ENCODE data around the gene ARID5B. TPM values are rescaled to one million over a fixed set of nuclear protein-coding genes. Genes with fewer than 3 reads are reported as not detected.
A peak's percentile ranks its signal among the peaks of the same experiment; 100 is the strongest.

The ARID5B gene
- total RNA-seq, 4 donors from 2014 or later, result 17.7 to 54.6 (median 34.8) TPM

DNA sequence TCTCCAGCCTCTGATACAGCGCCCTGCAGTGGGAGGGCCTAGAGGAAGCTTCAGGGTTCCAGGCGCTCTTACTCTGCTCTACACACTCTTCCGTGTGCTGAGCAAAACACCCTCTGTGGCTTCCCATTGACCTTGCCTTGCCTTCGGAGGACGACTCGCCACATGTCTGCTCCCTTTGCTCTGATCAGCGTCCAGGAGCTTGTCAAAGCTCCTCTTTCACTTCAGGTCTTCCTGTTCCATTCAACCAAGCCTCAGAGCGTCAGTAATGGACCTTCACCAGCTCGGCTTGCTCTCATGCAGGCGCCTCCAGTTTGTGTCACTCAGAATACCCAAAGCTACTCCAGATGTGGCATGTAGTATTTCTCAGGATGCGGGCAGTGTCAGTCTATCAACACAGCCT, 173.9 kb downstream of the ARID5B start:
- no peak for DNase-seq
- intact Hi-C loops (cut with DNase I; ENCODE audit: low total_unique reads), result no loop called here
- no peaks in the 10 kb centered on the region for H3K9me3 ChIP-seq
- in situ Hi-C loops (cut with MboI; ENCODE audit: low pct_ligation_motif_present in 1 of 4, low pct_unique_long_range_greater_than_20kb in 1 of 4, low sequenced_read_pairs in 3 of 4), result no loop called here
- H3K4me3 ChIP-seq, result no peak overlapping the region
- no peaks in the 10 kb centered on the region for H3K27me3 ChIP-seq
- H3K4me1 ChIP-seq, result peaks cover 5 to 44% (median 19%) of the 10 kb centered on the region in 4 donors
- peaks cover 0 to 22% (median 3%) of the 10 kb centered on the region in 4 donors for H3K36me3 ChIP-seq
- peak overlapping the region in 3 of 4 donors; percentile 28 to 55 (median 45) for H3K27ac ChIP-seq
- TF ChIP-seq POLR2AphosphoS5 (IDR thresholded peaks at IDR 0.05) (no peak), CTCF (IDR thresholded peaks at IDR 0.05) (no peak), EP300 (IDR thresholded peaks at IDR 0.05; ENCODE audit: low read depth) (no peak), POLR2A (IDR thresholded peaks at IDR 0.05) (no peak)
- 91% methylated on average over 11 of the region's 11 CpGs; no CpG with 5 or more reads in 1 of the 2 donors for WGBS, 2 donors (ENCODE audit: low coverage in 1 of 2)

DNA sequence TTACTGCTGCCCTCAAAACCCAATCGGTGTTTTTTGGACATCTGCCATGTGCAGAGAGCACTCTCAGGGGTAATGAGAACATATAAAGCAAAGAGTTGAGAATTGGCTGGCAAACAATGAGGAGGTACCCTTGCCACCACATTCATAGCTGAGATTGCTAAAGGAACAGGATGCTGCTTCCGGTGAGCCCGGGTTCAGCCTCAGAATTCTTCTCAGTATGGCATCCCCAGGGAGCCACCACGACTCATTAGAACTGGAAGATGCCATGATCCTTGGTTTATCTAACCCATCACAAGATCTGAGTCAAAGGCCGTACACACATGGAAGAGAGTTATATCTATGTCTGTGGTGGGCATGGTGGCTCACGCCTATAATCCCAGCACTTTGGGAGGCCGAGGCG, 174.4 kb downstream of the ARID5B start:
- Histone ChIP-seq H3K9me3 (no peaks in the 10 kb centered on the region), H3K4me3 (no peak overlapping the region), H3K4me1 (peaks cover 5 to 49% (median 23%) of the 10 kb centered on the region in 4 donors), H3K36me3 (peaks cover 0 to 22% (median 3%) of the 10 kb centered on the region in 4 donors), H3K27me3 (no peaks in the 10 kb centered on the region), H3K27ac (peak overlapping the region in 3 of 4 donors; percentile 28 to 55 (median 45))
- intact Hi-C loops (cut with DNase I; ENCODE audit: low total_unique reads) (no loop called here), in situ Hi-C loops (cut with MboI; ENCODE audit: low pct_ligation_motif_present in 1 of 4, low pct_unique_long_range_greater_than_20kb in 1 of 4, low sequenced_read_pairs in 3 of 4) (no loop called here)
- no peak for DNase-seq
- no peak for TF ChIP-seq CTCF (IDR thresholded peaks at IDR 0.05)
- no peak for TF ChIP-seq POLR2A (IDR thresholded peaks at IDR 0.05)
- TF ChIP-seq EP300 (IDR thresholded peaks at IDR 0.05; ENCODE audit: low read depth), result no peak
- TF ChIP-seq POLR2AphosphoS5 (IDR thresholded peaks at IDR 0.05), result no peak
- 86 to 88% methylated on average over 3 to 8 of the region's 8 CpGs for WGBS, 2 donors (ENCODE audit: low coverage in 1 of 2)

DNA sequence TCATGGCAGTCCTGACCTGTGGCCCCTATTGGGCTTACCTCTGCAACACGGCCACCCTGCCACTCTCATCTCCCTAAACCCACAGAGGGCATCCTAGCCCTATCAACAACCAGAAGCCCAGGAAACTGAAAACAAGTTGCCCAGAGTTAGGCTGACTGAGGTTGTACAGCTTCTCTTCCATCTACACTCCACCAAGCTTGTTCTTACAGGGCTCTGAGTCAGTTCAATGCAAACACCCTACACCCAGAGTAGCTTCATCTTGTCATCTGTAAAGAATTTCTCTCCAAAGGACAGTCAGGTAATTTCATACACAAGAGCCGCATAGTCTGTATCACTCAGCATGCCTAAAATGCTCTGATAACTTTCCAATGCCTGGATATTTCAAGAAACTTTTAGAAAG, 175.4 kb downstream of the ARID5B start:
- H3K4me1 ChIP-seq, result peaks cover 10 to 59% (median 33%) of the 10 kb centered on the region in 4 donors
- H3K9me3 ChIP-seq, result no peaks in the 10 kb centered on the region
- peaks cover 0 to 22% (median 2%) of the 10 kb centered on the region in 4 donors for H3K36me3 ChIP-seq
- H3K27ac ChIP-seq, result peak overlapping the region; percentile 24 to 56 (median 50)
- no peak for TF ChIP-seq POLR2A (IDR thresholded peaks at IDR 0.05)
- no peaks in the 10 kb centered on the region for H3K27me3 ChIP-seq
- in situ Hi-C loops (cut with MboI; ENCODE audit: low pct_ligation_motif_present in 1 of 4, low pct_unique_long_range_greater_than_20kb in 1 of 4, low sequenced_read_pairs in 3 of 4) (no loop called here), intact Hi-C loops (cut with DNase I; ENCODE audit: low total_unique reads) (no loop called here)
- H3K4me3 ChIP-seq, result no peak overlapping the region
- WGBS, 2 donors (ENCODE audit: low coverage in 1 of 2), result 79 to 90% methylated on average over 2 of the region's 2 CpGs
- DNase-seq, result no peak

DNA sequence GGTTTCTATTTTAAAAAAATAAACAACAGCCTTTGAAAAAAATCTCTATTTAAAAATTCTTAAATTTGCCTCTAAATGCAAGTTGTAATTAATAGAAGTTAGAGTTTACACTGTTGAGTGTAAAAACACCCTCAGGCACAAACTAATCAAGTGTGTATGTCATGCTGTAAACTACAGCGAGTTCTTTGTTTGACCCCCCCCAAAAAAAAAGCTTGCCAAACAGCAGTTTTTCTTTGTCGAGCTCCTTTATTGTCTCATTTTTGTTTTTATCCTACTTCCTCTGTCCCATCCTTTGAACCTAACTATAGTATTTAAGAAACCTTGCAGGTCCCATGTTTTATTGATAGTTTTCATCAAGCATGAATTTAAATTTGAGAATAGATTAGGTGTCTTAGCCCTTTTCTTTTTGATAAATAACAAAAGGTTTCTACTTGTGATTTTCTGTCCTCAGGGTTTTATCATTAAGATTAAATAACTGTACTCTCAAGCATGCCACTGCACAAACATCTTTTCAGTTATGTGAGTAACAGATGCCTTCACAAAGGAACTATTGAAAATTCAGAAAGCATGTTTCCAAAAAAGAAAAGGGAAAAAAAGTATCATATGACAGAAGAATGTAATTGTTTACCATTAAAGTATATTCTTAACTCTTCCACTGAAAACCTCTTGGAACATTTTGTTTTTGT, 176.0 kb downstream of the ARID5B start:
- intact Hi-C loops (cut with DNase I; ENCODE audit: low total_unique reads) (no loop called here), in situ Hi-C loops (cut with MboI; ENCODE audit: low pct_ligation_motif_present in 1 of 4, low pct_unique_long_range_greater_than_20kb in 1 of 4, low sequenced_read_pairs in 3 of 4) (no loop called here)
- Histone ChIP-seq H3K27ac (peak overlapping the region; percentile 24 to 56 (median 50)), H3K36me3 (peaks cover 0 to 16% (median 0%) of the 10 kb centered on the region in 4 donors), H3K4me3 (no peak overlapping the region), H3K27me3 (no peaks in the 10 kb centered on the region), H3K9me3 (no peaks in the 10 kb centered on the region), H3K4me1 (peaks cover 16 to 62% (median 36%) of the 10 kb centered on the region in 4 donors)
- TF ChIP-seq CTCF (IDR thresholded peaks at IDR 0.05) (no peak), POLR2AphosphoS5 (IDR thresholded peaks at IDR 0.05) (no peak), EP300 (IDR thresholded peaks at IDR 0.05; ENCODE audit: low read depth) (no peak), POLR2A (IDR thresholded peaks at IDR 0.05) (no peak)
- DNase-seq, result no peak
- WGBS, 2 donors (ENCODE audit: low coverage in 1 of 2), result 67 to 74% methylated on average over 2 of the region's 2 CpGs

Data from transverse colon (tissue), 4 donors.